Measurements from ENCODE around the gene MYH16.

Gene MYH16

GRCh38 chr7:99253369-99253768 lies 19.3 kb upstream of the MYH16 start:
- Histone ChIP-seq H3K4me1 (ENCODE audit: control insufficient read depth in 2 of 2, insufficient read depth in 1 of 2, low read depth in 1 of 2, low read length in 2 of 2) (peaks cover 3 to 4% of the 10 kb centered on the region in 2 donors), H3K18ac (ENCODE audit: low read length) (no peak overlapping the region), H2BK5ac (ENCODE audit: low read length) (no peak overlapping the region), H3K9me3 (replicated peaks in 1 of 2; ENCODE audit: control insufficient read depth in 2 of 2, insufficient read depth in 1 of 2, low read depth in 1 of 2, low read length in 2 of 2) (no peaks in the 10 kb centered on the region), H3K23ac (ENCODE audit: low read depth, low read length, poor library complexity) (no peak overlapping the region), H3K4me3 (ENCODE audit: low read length in 2 of 2) (no peak overlapping the region), H3K4me2 (ENCODE audit: insufficient read depth, low read length, poor library complexity, severe bottlenecking) (no peak overlapping the region), H3K4ac (ENCODE audit: low read length) (no peak overlapping the region), H4K8ac (ENCODE audit: low read depth, low read length) (no peak overlapping the region), H3K14ac (ENCODE audit: low read length) (no peak overlapping the region), H3K9ac (ENCODE audit: low read depth, low read length, poor library complexity) (no peak overlapping the region), H2AFZ (ENCODE audit: low read length) (no peak overlapping the region), H2AK5ac (ENCODE audit: low read depth, low read length) (no peak overlapping the region), H2BK120ac (ENCODE audit: low read depth, low read length) (no peak overlapping the region), H3K79me1 (ENCODE audit: low read depth, low read length) (no peaks in the 10 kb centered on the region), H3K36me3 (replicated peaks in 1 of 2; ENCODE audit: control insufficient read depth in 2 of 2, insufficient read depth in 2 of 2, low read length in 2 of 2) (no peaks in the 10 kb centered on the region), H2BK12ac (ENCODE audit: low read length) (no peak overlapping the region), H3K27me3 (ENCODE audit: control insufficient read depth in 3 of 3, insufficient read depth in 3 of 3, low read depth in 1 of 3, low read length in 3 of 3) (no peaks in the 10 kb centered on the region), H3K27ac (replicated peaks; ENCODE audit: low read length) (no peak overlapping the region), H2BK15ac (ENCODE audit: low read length) (no peak overlapping the region), H4K91ac (ENCODE audit: low read depth, low read length, poor library complexity) (no peak overlapping the region)
- no CpG with 5 or more reads among the region's 9 CpGs for WGBS, 2 donors (ENCODE audit: extremely low coverage in 2 of 2, insufficient read length in 2 of 2, insufficient replicate concordance in 1 of 2)
- no peak for DNase-seq (ENCODE audit: low spot score)

- Histone ChIP-seq H3K4me2 (ENCODE audit: insufficient read depth, low read length, poor library complexity, severe bottlenecking) (no peak overlapping the region), H3K23ac (ENCODE audit: low read depth, low read length, poor library complexity) (no peak overlapping the region), H3K79me1 (ENCODE audit: low read depth, low read length) (no peaks in the 10 kb centered on the region), H4K8ac (ENCODE audit: low read depth, low read length) (no peak overlapping the region), H3K9ac (ENCODE audit: low read depth, low read length, poor library complexity) (no peak overlapping the region), H3K18ac (ENCODE audit: low read length) (no peak overlapping the region), H3K36me3 (replicated peaks in 1 of 2; ENCODE audit: control insufficient read depth in 2 of 2, insufficient read depth in 2 of 2, low read length in 2 of 2) (no peaks in the 10 kb centered on the region), H2BK12ac (ENCODE audit: low read length) (no peak overlapping the region), H2AFZ (ENCODE audit: low read length) (no peak overlapping the region), H3K27ac (replicated peaks; ENCODE audit: low read length) (no peak overlapping the region), H2AK5ac (ENCODE audit: low read depth, low read length) (no peak overlapping the region), H3K4me3 (ENCODE audit: low read length in 2 of 2) (no peak overlapping the region), H3K4ac (ENCODE audit: low read length) (no peak overlapping the region), H3K14ac (ENCODE audit: low read length) (no peak overlapping the region), H2BK15ac (ENCODE audit: low read length) (no peak overlapping the region), H3K9me3 (replicated peaks in 1 of 2; ENCODE audit: control insufficient read depth in 2 of 2, insufficient read depth in 1 of 2, low read depth in 1 of 2, low read length in 2 of 2) (no peaks in the 10 kb centered on the region), H2BK5ac (ENCODE audit: low read length) (no peak overlapping the region), H4K91ac (ENCODE audit: low read depth, low read length, poor library complexity) (no peak overlapping the region), H3K27me3 (ENCODE audit: control insufficient read depth in 3 of 3, insufficient read depth in 3 of 3, low read depth in 1 of 3, low read length in 3 of 3) (no peaks in the 10 kb centered on the region), H2BK120ac (ENCODE audit: low read depth, low read length) (no peak overlapping the region), H3K4me1 (ENCODE audit: control insufficient read depth in 2 of 2, insufficient read depth in 1 of 2, low read depth in 1 of 2, low read length in 2 of 2) (peaks cover 3 to 4% of the 10 kb centered on the region in 2 donors)
- no CpG with 5 or more reads among the region's 2 CpGs for WGBS, 2 donors (ENCODE audit: extremely low coverage in 2 of 2, insufficient read length in 2 of 2, insufficient replicate concordance in 1 of 2)
- no peak for DNase-seq (ENCODE audit: low spot score)
Measured at GRCh38 chr7:99254390-99254789, 18.2 kb upstream of the MYH16 start.

DNA sequence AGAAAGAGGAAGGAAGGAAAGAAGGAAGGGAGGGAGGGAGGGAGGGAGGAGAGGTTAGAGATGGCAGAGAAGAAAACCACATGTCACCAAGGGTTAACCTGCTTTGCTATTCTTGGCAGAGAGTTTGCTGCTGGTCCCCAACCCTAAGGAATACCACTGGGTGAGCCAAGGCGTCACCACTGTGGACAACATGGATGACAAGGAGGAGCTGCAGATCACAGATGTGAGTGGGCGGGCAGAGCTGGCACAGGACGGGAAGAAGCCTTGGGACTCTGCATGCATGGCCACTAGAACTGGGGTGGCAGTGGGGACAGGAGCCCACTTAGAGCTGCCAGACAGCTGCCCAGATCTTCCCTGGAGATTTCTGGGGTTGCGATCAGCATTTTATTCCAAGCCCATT lies 17.2 kb upstream of the MYH16 start:
- H2BK15ac ChIP-seq (ENCODE audit: low read length): no peak overlapping the region
- no peak overlapping the region for H2BK5ac ChIP-seq (ENCODE audit: low read length)
- H3K9ac ChIP-seq (ENCODE audit: low read depth, low read length, poor library complexity): no peak overlapping the region
- peaks cover 3 to 4% of the 10 kb centered on the region in 2 donors for H3K4me1 ChIP-seq (ENCODE audit: control insufficient read depth in 2 of 2, insufficient read depth in 1 of 2, low read depth in 1 of 2, low read length in 2 of 2)
- no peak overlapping the region for H2BK12ac ChIP-seq (ENCODE audit: low read length)
- H3K4me2 ChIP-seq (ENCODE audit: insufficient read depth, low read length, poor library complexity, severe bottlenecking): no peak overlapping the region
- H3K18ac ChIP-seq (ENCODE audit: low read length): no peak overlapping the region
- H3K79me1 ChIP-seq (ENCODE audit: low read depth, low read length): no peaks in the 10 kb centered on the region
- H2AFZ ChIP-seq (ENCODE audit: low read length): no peak overlapping the region
- no CpG with 5 or more reads among the region's 4 CpGs for WGBS, 2 donors (ENCODE audit: extremely low coverage in 2 of 2, insufficient read length in 2 of 2, insufficient replicate concordance in 1 of 2)
- no peak overlapping the region for H2AK5ac ChIP-seq (ENCODE audit: low read depth, low read length)
- no peak overlapping the region for H3K4ac ChIP-seq (ENCODE audit: low read length)
- H3K14ac ChIP-seq (ENCODE audit: low read length): peak overlapping the region; percentile 31
- DNase-seq (ENCODE audit: low spot score): no peak
- no peaks in the 10 kb centered on the region for H3K27me3 ChIP-seq (ENCODE audit: control insufficient read depth in 3 of 3, insufficient read depth in 3 of 3, low read depth in 1 of 3, low read length in 3 of 3)
- no peak overlapping the region for H3K23ac ChIP-seq (ENCODE audit: low read depth, low read length, poor library complexity)
- H3K4me3 ChIP-seq (ENCODE audit: low read length in 2 of 2): no peak overlapping the region
- no peaks in the 10 kb centered on the region for H3K36me3 ChIP-seq (replicated peaks in 1 of 2; ENCODE audit: control insufficient read depth in 2 of 2, insufficient read depth in 2 of 2, low read length in 2 of 2)
- no peak overlapping the region for H4K8ac ChIP-seq (ENCODE audit: low read depth, low read length)
- H3K27ac ChIP-seq (replicated peaks; ENCODE audit: low read length): no peak overlapping the region
- peaks cover 0 to 3% of the 10 kb centered on the region in 2 donors for H3K9me3 ChIP-seq (replicated peaks in 1 of 2; ENCODE audit: control insufficient read depth in 2 of 2, insufficient read depth in 1 of 2, low read depth in 1 of 2, low read length in 2 of 2)
- H4K91ac ChIP-seq (ENCODE audit: low read depth, low read length, poor library complexity): no peak overlapping the region
- no peak overlapping the region for H2BK120ac ChIP-seq (ENCODE audit: low read depth, low read length)

DNA sequence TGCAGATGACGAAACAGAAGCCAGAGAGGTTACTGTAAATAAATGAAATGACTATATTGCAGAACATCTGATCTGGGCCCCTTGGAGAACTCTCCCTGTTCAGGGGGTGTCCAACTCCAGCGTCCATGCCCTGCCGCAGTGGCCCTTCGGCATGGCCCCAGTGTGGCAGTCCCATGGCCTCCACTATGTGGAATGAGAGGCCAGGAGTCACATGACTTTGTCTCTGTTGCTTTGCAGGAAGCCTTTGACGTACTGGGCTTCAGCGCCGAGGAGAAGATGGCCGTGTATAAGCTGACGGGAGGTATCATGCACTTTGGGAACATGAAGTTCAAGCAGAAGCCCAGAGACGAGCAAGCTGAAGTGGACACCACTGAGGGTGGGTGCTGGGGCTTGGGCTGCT lies 15.6 kb upstream of the MYH16 start:
- H4K8ac ChIP-seq (ENCODE audit: low read depth, low read length): no peak overlapping the region
- no peak overlapping the region for H2BK5ac ChIP-seq (ENCODE audit: low read length)
- no peak overlapping the region for H3K4ac ChIP-seq (ENCODE audit: low read length)
- WGBS, 2 donors (ENCODE audit: extremely low coverage in 2 of 2, insufficient read length in 2 of 2, insufficient replicate concordance in 1 of 2): no CpG with 5 or more reads among the region's 10 CpGs
- peaks cover 2 to 3% of the 10 kb centered on the region in 2 donors for H3K4me1 ChIP-seq (ENCODE audit: control insufficient read depth in 2 of 2, insufficient read depth in 1 of 2, low read depth in 1 of 2, low read length in 2 of 2)
- H3K27me3 ChIP-seq (ENCODE audit: control insufficient read depth in 3 of 3, insufficient read depth in 3 of 3, low read depth in 1 of 3, low read length in 3 of 3): no peaks in the 10 kb centered on the region
- no peak overlapping the region for H3K27ac ChIP-seq (replicated peaks; ENCODE audit: low read length)
- H3K14ac ChIP-seq (ENCODE audit: low read length): no peak overlapping the region
- no peak overlapping the region for H3K18ac ChIP-seq (ENCODE audit: low read length)
- H3K9ac ChIP-seq (ENCODE audit: low read depth, low read length, poor library complexity): no peak overlapping the region
- no peaks in the 10 kb centered on the region for H3K36me3 ChIP-seq (replicated peaks in 1 of 2; ENCODE audit: control insufficient read depth in 2 of 2, insufficient read depth in 2 of 2, low read length in 2 of 2)
- H3K4me3 ChIP-seq (ENCODE audit: low read length in 2 of 2): no peak overlapping the region
- H2BK12ac ChIP-seq (ENCODE audit: low read length): no peak overlapping the region
- H3K23ac ChIP-seq (ENCODE audit: low read depth, low read length, poor library complexity): no peak overlapping the region
- H2BK15ac ChIP-seq (ENCODE audit: low read length): no peak overlapping the region
- no peak overlapping the region for H2AK5ac ChIP-seq (ENCODE audit: low read depth, low read length)
- no peak overlapping the region for H2AFZ ChIP-seq (ENCODE audit: low read length)
- no peaks in the 10 kb centered on the region for H3K79me1 ChIP-seq (ENCODE audit: low read depth, low read length)
- H3K4me2 ChIP-seq (ENCODE audit: insufficient read depth, low read length, poor library complexity, severe bottlenecking): no peak overlapping the region
- no peak overlapping the region for H4K91ac ChIP-seq (ENCODE audit: low read depth, low read length, poor library complexity)
- no peak for DNase-seq (ENCODE audit: low spot score)
- H2BK120ac ChIP-seq (ENCODE audit: low read depth, low read length): no peak overlapping the region
- peaks cover 0 to 3% of the 10 kb centered on the region in 2 donors for H3K9me3 ChIP-seq (replicated peaks in 1 of 2; ENCODE audit: control insufficient read depth in 2 of 2, insufficient read depth in 1 of 2, low read depth in 1 of 2, low read length in 2 of 2)
